Hepatocyte (in vitro differentiated cells): ENCODE results near the gene ERC2. TPM values are rescaled to one million over a fixed set of nuclear protein-coding genes. Genes with fewer than 3 reads are reported as not detected.

Source experiments
- DNase-seq: peaks from one replicate; pipeline ENCODE4 v3.0.0-alpha.2; 2016; ENCODE audit warnings: low spot score
- H2AFZ ChIP-seq: fragments of 200-600 bp; sonication (generic); 2 replicates; pipeline ENCODE4 v1.6.0; 2016; ENCODE audit warnings: antibody characterized with exemption, mild to moderate bottlenecking
- H3K27ac ChIP-seq: fragments of 200-600 bp; sonication (generic); 2 replicates; pipeline ENCODE4 v1.5.1; 2016; ENCODE audit warnings: mild to moderate bottlenecking
- H3K27me3 ChIP-seq: fragments of 200-600 bp; sonication (generic); 2 replicates; pipeline ENCODE4 v1.6.1; 2016
- H3K36me3 ChIP-seq: fragments of 200-600 bp; sonication (generic); replicated peaks from 2 replicates; pipeline ENCODE4 v1.5.1; 2016; ENCODE audit warnings: low read depth; ENCODE audit not compliant: insufficient read depth
- H3K4me1 ChIP-seq: fragments of 200-600 bp; sonication (generic); 2 replicates; pipeline ENCODE4 v1.5.1; 2016; ENCODE audit warnings: mild to moderate bottlenecking, moderate library complexity; ENCODE audit not compliant: insufficient read depth
- H3K4me2 ChIP-seq: fragments of 200-600 bp; sonication (generic); 2 replicates; pipeline ENCODE4 v1.6.0; 2016
- H3K4me3 ChIP-seq: fragments of 200-600 bp; sonication (generic); 2 replicates; pipeline ENCODE4 v1.5.1; 2016; ENCODE audit warnings: mild to moderate bottlenecking
- H3K79me2 ChIP-seq: fragments of 200-600 bp; sonication (generic); 2 replicates; pipeline ENCODE4 v1.6.0; 2017; ENCODE audit warnings: mild to moderate bottlenecking
- H3K9me2 ChIP-seq: fragments of 200-600 bp; sonication (generic); replicated peaks from 2 replicates; pipeline ENCODE4 v1.6.0; 2017; ENCODE audit warnings: mild to moderate bottlenecking; ENCODE audit not compliant: insufficient read depth
- H3K9me3 ChIP-seq: fragments of 200-600 bp; sonication (generic); 2 replicates; pipeline ENCODE4 v1.5.1; 2016; ENCODE audit warnings: low read depth, mild to moderate bottlenecking
- H4K20me1 ChIP-seq: fragments of 200-600 bp; sonication (generic); 2 replicates; pipeline ENCODE4 v1.6.0; 2016; ENCODE audit warnings: mild to moderate bottlenecking; ENCODE audit not compliant: insufficient read depth, poor library complexity, severe bottlenecking
- EZH2 ChIP-seq: fragments of 200-600 bp; sonication (generic); IDR thresholded peaks from 2 replicates; pipeline ENCODE4 v1.6.1; 2016; ENCODE audit warnings: antibody characterized with exemption, mild to moderate bottlenecking, borderline replicate concordance
- EZH2phosphoT487 ChIP-seq: fragments of 200-600 bp; sonication (generic); IDR thresholded peaks from one replicate; pipeline ENCODE4 v1.6.1; 2018; ENCODE audit warnings: antibody characterized with exemption, mild to moderate bottlenecking, low read depth, moderate library complexity; ENCODE audit not compliant: unreplicated experiment, severe bottlenecking
- WGBS: methylation state at CpG from one replicate; pipeline ENCODE4 v1.1.6; 2016; ENCODE audit warnings: low lambda C conversion rate; ENCODE audit errors: missing lambda C conversion rate; 5-methylcytosine and 5-hydroxymethylcytosine counted together
- polyA plus RNA-seq: library from polyadenylated mRNA; unstranded; fragments of >200 nt; fragmentation: Nextera tagmentation; extraction: Ambion mirVana; gene quantifications from 2 replicates; pipeline ENCODE4 v1.2.1, GENCODE V29; 2016
- total RNA-seq: library from RNA; depleted of rRNA; stranded (reverse); fragments of >200 nt; gene quantifications from 2 replicates; pipeline ENCODE4 v1.2.3, GENCODE V29; 2014
- TF ChIP-seq, protein P1 (sequence below): fragments of 200-600 bp; sonication (generic); IDR thresholded peaks from 2 replicates; pipeline ENCODE4 v1.5.1; 2016; ENCODE audit warnings: antibody characterized with exemption, mild to moderate bottlenecking; ENCODE audit not compliant: poor library complexity

The ERC2 gene
- total and polyA plus RNA-seq, 2 experiments from 2014 or later = 1.2 to 5.3 TPM

- H3K9me2 ChIP-seq = no peaks in the 10 kb centered on the region
- H3K79me2 ChIP-seq = no peaks in the 10 kb centered on the region
- 49% methylated on average over 8 of the region's 8 CpGs for WGBS
- no peak for DNase-seq
- peaks cover 39% of the 10 kb centered on the region for H3K4me1 ChIP-seq
- H4K20me1 ChIP-seq = no peaks in the 10 kb centered on the region
- no peak overlapping the region for H3K4me3 ChIP-seq
- TF ChIP-seq, protein P1, sequence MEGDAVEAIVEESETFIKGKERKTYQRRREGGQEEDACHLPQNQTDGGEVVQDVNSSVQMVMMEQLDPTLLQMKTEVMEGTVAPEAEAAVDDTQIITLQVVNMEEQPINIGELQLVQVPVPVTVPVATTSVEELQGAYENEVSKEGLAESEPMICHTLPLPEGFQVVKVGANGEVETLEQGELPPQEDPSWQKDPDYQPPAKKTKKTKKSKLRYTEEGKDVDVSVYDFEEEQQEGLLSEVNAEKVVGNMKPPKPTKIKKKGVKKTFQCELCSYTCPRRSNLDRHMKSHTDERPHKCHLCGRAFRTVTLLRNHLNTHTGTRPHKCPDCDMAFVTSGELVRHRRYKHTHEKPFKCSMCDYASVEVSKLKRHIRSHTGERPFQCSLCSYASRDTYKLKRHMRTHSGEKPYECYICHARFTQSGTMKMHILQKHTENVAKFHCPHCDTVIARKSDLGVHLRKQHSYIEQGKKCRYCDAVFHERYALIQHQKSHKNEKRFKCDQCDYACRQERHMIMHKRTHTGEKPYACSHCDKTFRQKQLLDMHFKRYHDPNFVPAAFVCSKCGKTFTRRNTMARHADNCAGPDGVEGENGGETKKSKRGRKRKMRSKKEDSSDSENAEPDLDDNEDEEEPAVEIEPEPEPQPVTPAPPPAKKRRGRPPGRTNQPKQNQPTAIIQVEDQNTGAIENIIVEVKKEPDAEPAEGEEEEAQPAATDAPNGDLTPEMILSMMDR = no peak
- no peak for TF ChIP-seq EZH2
- TF ChIP-seq EZH2phosphoT487 = no peak
- no peak overlapping the region for H3K4me2 ChIP-seq
- H3K36me3 ChIP-seq = no peaks in the 10 kb centered on the region
- H3K27ac ChIP-seq = peak overlapping the region; percentile 52
- H2AFZ ChIP-seq = no peak overlapping the region
- no peaks in the 10 kb centered on the region for H3K9me3 ChIP-seq
- no peaks in the 10 kb centered on the region for H3K27me3 ChIP-seq
Measured at GRCh38 chr3:55615694-55616295, 852.5 kb downstream of the ERC2 start.

GRCh38 chr3:55615039-55615693 lies 853.1 kb downstream of the ERC2 start:
- H3K27me3 ChIP-seq = no peaks in the 10 kb centered on the region

GRCh38 chr3:55611121-55611520 lies 857.1 kb downstream of the ERC2 start:
- Histone ChIP-seq H3K36me3 (no peaks in the 10 kb centered on the region), H2AFZ (no peak overlapping the region), H4K20me1 (no peaks in the 10 kb centered on the region), H3K79me2 (no peaks in the 10 kb centered on the region), H3K27me3 (no peaks in the 10 kb centered on the region), H3K4me3 (no peak overlapping the region), H3K27ac (no peak overlapping the region), H3K9me2 (no peaks in the 10 kb centered on the region), H3K4me2 (no peak overlapping the region), H3K4me1 (peaks cover 16% of the 10 kb centered on the region), H3K9me3 (no peaks in the 10 kb centered on the region)
- TF ChIP-seq EZH2phosphoT487 = no peak
- TF ChIP-seq EZH2 = no peak
- TF ChIP-seq, protein P1 = no peak
- WGBS = 50% methylated on average over 1 of the region's 1 CpG
- DNase-seq = no peak

More at GRCh38 chr3:55615039-55615693, 853.1 kb downstream of the ERC2 start:
- no peak overlapping the region for H3K4me2 ChIP-seq
- H2AFZ ChIP-seq = no peak overlapping the region
- H3K79me2 ChIP-seq = no peaks in the 10 kb centered on the region
- peak overlapping the region; percentile 52 for H3K27ac ChIP-seq
- no peaks in the 10 kb centered on the region for H3K36me3 ChIP-seq
- TF ChIP-seq, protein P1 = no peak
- TF ChIP-seq EZH2phosphoT487 = no peak
- no peak for TF ChIP-seq EZH2
- WGBS = 58% methylated on average over 4 of the region's 4 CpGs
- DNase-seq = no peak
- H3K4me3 ChIP-seq = no peak overlapping the region
- no peaks in the 10 kb centered on the region for H3K9me2 ChIP-seq
- no peaks in the 10 kb centered on the region for H4K20me1 ChIP-seq
- H3K4me1 ChIP-seq = peaks cover 33% of the 10 kb centered on the region
- H3K9me3 ChIP-seq = no peaks in the 10 kb centered on the region
